Osteocyte (in vitro differentiated cells): Measurements from ENCODE around the gene GALE. TPM values are rescaled to one million over a fixed set of nuclear protein-coding genes. Genes with fewer than 3 reads are reported as not detected.

Source experiments
- DNase-seq: peaks from one replicate; pipeline ENCODE4 v3.0.0; 2021; ENCODE audit warnings: mixed read lengths; ENCODE audit not compliant: unreplicated experiment; ENCODE audit errors: extremely low spot score
- H3K27ac Mint-ChIP-seq: one replicate; pipeline ENCODE4 v1.8.0; 2021; ENCODE audit warnings: mild to moderate bottlenecking, mixed read lengths; ENCODE audit not compliant: unreplicated experiment
- H3K27me3 Mint-ChIP-seq: one replicate; pipeline ENCODE4 v1.8.0; 2021; ENCODE audit warnings: mixed read lengths; ENCODE audit not compliant: unreplicated experiment
- H3K36me3 Mint-ChIP-seq: one replicate; pipeline ENCODE4 v1.8.0; 2021; ENCODE audit warnings: mixed read lengths; ENCODE audit not compliant: unreplicated experiment
- H3K4me1 Mint-ChIP-seq: one replicate; pipeline ENCODE4 v1.8.0; 2021; ENCODE audit warnings: mixed read lengths; ENCODE audit not compliant: unreplicated experiment
- H3K4me3 Mint-ChIP-seq: one replicate; pipeline ENCODE4 v1.8.0; 2021; ENCODE audit warnings: mild to moderate bottlenecking, moderate library complexity, mixed read lengths; ENCODE audit not compliant: unreplicated experiment
- H3K9me3 Mint-ChIP-seq: one replicate; pipeline ENCODE4 v1.8.0; 2021; ENCODE audit warnings: mixed read lengths; ENCODE audit not compliant: unreplicated experiment
- CTCF ChIP-seq: fragments of 200-600 bp; sonication (generic); IDR thresholded peaks from 2 replicates; pipeline ENCODE4 v1.5.0; 2021; ENCODE audit warnings: antibody characterized with exemption, mild to moderate bottlenecking, moderate library complexity
- total RNA-seq: library from RNA; stranded (reverse); gene quantifications from 2 replicates; pipeline ENCODE4 v1.2.1, GENCODE V29; 2021

GALE gene
- total RNA-seq, 1 donor from 2014 or later: 17.5 TPM

DNA sequence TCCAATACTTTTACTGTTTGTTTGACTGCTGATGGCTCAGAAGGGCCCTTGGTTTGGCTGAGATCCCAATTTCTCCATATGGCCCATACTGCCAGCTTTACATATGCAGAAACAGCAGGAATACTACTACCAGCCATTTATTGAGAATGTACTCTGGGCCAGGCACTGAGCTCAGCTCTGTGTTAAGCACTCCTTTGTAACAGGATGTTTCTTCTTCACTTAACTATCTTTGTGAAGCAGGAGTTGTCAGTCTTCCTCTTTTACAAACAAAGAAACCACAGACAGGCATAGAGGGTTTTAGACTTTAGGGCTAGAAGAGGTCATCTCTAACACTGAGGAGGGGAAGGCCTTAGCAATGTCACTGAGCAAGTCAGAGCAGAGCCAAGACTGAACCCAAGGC is 16.4 kb upstream of the GALE start:
- no peak for TF ChIP-seq CTCF
- H3K4me3 Mint-ChIP-seq: no peak overlapping the region
- no peaks in the 10 kb centered on the region for H3K27me3 Mint-ChIP-seq
- no peaks in the 10 kb centered on the region for H3K9me3 Mint-ChIP-seq
- H3K27ac Mint-ChIP-seq: no peak overlapping the region
- peaks cover 32% of the 10 kb centered on the region for H3K36me3 Mint-ChIP-seq
- H3K4me1 Mint-ChIP-seq: no peaks in the 10 kb centered on the region
- no peak for DNase-seq

GRCh38 chr1:23816361-23816760 is 15.8 kb upstream of the GALE start:
- Mint-ChIP-seq H3K36me3 (peaks cover 34% of the 10 kb centered on the region), H3K27ac (no peak overlapping the region)

GRCh38 chr1:23814016-23814415 is 13.5 kb upstream of the GALE start:
- no peak overlapping the region for H3K4me3 Mint-ChIP-seq
- no peaks in the 10 kb centered on the region for H3K27me3 Mint-ChIP-seq
- DNase-seq: no peak
- no peaks in the 10 kb centered on the region for H3K4me1 Mint-ChIP-seq
- no peak for TF ChIP-seq CTCF
- no peak overlapping the region for H3K27ac Mint-ChIP-seq
- H3K36me3 Mint-ChIP-seq: peaks cover 40% of the 10 kb centered on the region
- no peaks in the 10 kb centered on the region for H3K9me3 Mint-ChIP-seq

More at GRCh38 chr1:23816361-23816760, 15.8 kb upstream of the GALE start:
- H3K4me3 Mint-ChIP-seq: no peak overlapping the region
- no peak for DNase-seq
- no peak for TF ChIP-seq CTCF
- H3K9me3 Mint-ChIP-seq: no peaks in the 10 kb centered on the region
- H3K4me1 Mint-ChIP-seq: no peaks in the 10 kb centered on the region
- no peaks in the 10 kb centered on the region for H3K27me3 Mint-ChIP-seq

- Mint-ChIP-seq H3K27me3 (no peaks in the 10 kb centered on the region), H3K27ac (no peak overlapping the region), H3K4me3 (no peak overlapping the region), H3K9me3 (no peaks in the 10 kb centered on the region), H3K4me1 (no peaks in the 10 kb centered on the region), H3K36me3 (peaks cover 41% of the 10 kb centered on the region)
- TF ChIP-seq CTCF: peak; percentile 52
- DNase-seq: no peak
These were observed 10.4 kb upstream of the GALE start for GRCh38 chr1:23810818-23811540.

DNA sequence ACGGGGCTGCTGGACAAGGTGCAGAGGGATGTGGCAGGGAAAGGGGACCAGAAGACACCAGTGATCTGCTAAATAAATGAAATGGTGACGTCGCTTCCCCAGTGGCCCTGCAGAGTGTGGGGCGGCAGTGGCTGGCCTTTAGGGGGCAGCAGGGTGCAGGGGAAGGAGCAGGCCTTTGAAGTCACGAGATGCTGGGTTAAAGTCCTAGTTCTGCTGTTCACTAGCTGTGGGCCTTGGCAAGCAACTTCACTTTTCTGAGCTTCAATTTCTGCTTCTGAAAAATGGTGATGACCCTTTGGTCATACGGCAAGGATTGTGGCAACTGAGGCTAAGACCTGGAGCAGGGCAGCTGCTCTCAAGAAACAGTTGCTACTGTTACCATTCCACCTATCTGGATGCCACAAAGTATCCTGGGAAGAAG is 9.2 kb upstream of the GALE start:
- H3K4me1 Mint-ChIP-seq: no peaks in the 10 kb centered on the region
- H3K4me3 Mint-ChIP-seq: no peak overlapping the region
- H3K27ac Mint-ChIP-seq: no peak overlapping the region
- no peaks in the 10 kb centered on the region for H3K27me3 Mint-ChIP-seq
- H3K9me3 Mint-ChIP-seq: no peaks in the 10 kb centered on the region
- no peak for DNase-seq
- peaks cover 49% of the 10 kb centered on the region for H3K36me3 Mint-ChIP-seq
- TF ChIP-seq CTCF: peak; percentile 62
